ENCODE results near the gene RFX6. TPM values are rescaled to one million over a fixed set of nuclear protein-coding genes. Genes with fewer than 3 reads are reported as not detected.

Gene RFX6
- total RNA-seq, 2 donors from 2014 or later, result 0.22 to 1.2 TPM

DNA sequence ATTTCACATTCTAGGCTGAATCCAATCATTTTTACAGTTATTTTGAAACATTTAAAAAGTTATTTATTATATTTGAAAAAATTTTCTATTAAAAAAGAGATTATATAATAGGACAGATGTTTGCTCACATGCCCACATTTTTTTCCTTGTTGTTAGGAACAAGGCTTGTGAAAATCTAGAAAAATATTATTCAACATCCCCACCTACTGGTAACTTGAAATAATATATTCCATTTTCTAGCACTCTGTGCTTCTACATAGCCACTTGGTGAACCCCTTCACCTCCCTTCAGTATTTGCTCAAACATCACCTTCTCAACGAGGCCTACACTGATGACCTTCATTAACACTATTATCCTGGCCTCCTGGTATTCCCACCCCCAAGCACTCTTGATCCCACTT lies 29.8 kb upstream of the RFX6 start:
- no peak overlapping the region for H3K4me3 ChIP-seq (ENCODE audit: low read length)
- H3K9me3 ChIP-seq (ENCODE audit: control insufficient read depth, low read length), result no peaks in the 10 kb centered on the region
- H3K27me3 ChIP-seq (ENCODE audit: control insufficient read depth, insufficient read depth, low read length, poor library complexity, severe bottlenecking), result no peaks in the 10 kb centered on the region
- DNase-seq, result no peak
- 47 to 50% methylated on average over 1 of the region's 1 CpG for WGBS, 2 experiments (ENCODE audit: insufficient coverage in 1 of 2, insufficient read length in 1 of 2)
- Mint-ChIP-seq H3K4me1 (no peaks in the 10 kb centered on the region), H3K27me3 (ENCODE audit: insufficient read depth) (no peaks in the 10 kb centered on the region), H3K27ac (no peak overlapping the region), H3K9me3 (no peaks in the 10 kb centered on the region), H3K4me3 (no peak overlapping the region), H3K36me3 (ENCODE audit: low read depth) (no peaks in the 10 kb centered on the region)
- TF ChIP-seq, protein P1, sequence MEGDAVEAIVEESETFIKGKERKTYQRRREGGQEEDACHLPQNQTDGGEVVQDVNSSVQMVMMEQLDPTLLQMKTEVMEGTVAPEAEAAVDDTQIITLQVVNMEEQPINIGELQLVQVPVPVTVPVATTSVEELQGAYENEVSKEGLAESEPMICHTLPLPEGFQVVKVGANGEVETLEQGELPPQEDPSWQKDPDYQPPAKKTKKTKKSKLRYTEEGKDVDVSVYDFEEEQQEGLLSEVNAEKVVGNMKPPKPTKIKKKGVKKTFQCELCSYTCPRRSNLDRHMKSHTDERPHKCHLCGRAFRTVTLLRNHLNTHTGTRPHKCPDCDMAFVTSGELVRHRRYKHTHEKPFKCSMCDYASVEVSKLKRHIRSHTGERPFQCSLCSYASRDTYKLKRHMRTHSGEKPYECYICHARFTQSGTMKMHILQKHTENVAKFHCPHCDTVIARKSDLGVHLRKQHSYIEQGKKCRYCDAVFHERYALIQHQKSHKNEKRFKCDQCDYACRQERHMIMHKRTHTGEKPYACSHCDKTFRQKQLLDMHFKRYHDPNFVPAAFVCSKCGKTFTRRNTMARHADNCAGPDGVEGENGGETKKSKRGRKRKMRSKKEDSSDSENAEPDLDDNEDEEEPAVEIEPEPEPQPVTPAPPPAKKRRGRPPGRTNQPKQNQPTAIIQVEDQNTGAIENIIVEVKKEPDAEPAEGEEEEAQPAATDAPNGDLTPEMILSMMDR (conservative IDR thresholded peaks at IDR 0.05), result peak; percentile 65
- H3K9ac ChIP-seq (ENCODE audit: extremely low read depth, low read length, poor library complexity, severe bottlenecking), result no peak overlapping the region
- H3K27ac ChIP-seq (ENCODE audit: low read depth, low read length), result no peak overlapping the region
- H3K36me3 ChIP-seq (ENCODE audit: control insufficient read depth, insufficient read depth, low read length), result no peaks in the 10 kb centered on the region
- H3K4me1 ChIP-seq (ENCODE audit: control insufficient read depth, insufficient read depth, low read length), result no peaks in the 10 kb centered on the region

GRCh38 chr6:116858060-116858459 lies 19.0 kb upstream of the RFX6 start:
- Mint-ChIP-seq H3K9me3 (peaks cover 56% of the 10 kb centered on the region), H3K27me3 (ENCODE audit: insufficient read depth) (no peaks in the 10 kb centered on the region), H3K4me1 (no peaks in the 10 kb centered on the region), H3K4me3 (no peak overlapping the region), H3K27ac (no peak overlapping the region), H3K36me3 (ENCODE audit: low read depth) (no peaks in the 10 kb centered on the region)
- DNase-seq, result no peak
- Histone ChIP-seq H3K4me3 (ENCODE audit: low read length) (no peak overlapping the region), H3K9me3 (ENCODE audit: control insufficient read depth, low read length) (peaks cover 48% of the 10 kb centered on the region), H3K4me1 (ENCODE audit: control insufficient read depth, insufficient read depth, low read length) (no peaks in the 10 kb centered on the region), H3K36me3 (ENCODE audit: control insufficient read depth, insufficient read depth, low read length) (no peaks in the 10 kb centered on the region), H3K27me3 (ENCODE audit: control insufficient read depth, insufficient read depth, low read length, poor library complexity, severe bottlenecking) (no peaks in the 10 kb centered on the region), H3K9ac (ENCODE audit: extremely low read depth, low read length, poor library complexity, severe bottlenecking) (no peak overlapping the region), H3K27ac (ENCODE audit: low read depth, low read length) (no peak overlapping the region)
- TF ChIP-seq, protein P1 (conservative IDR thresholded peaks at IDR 0.05), result no peak

DNA sequence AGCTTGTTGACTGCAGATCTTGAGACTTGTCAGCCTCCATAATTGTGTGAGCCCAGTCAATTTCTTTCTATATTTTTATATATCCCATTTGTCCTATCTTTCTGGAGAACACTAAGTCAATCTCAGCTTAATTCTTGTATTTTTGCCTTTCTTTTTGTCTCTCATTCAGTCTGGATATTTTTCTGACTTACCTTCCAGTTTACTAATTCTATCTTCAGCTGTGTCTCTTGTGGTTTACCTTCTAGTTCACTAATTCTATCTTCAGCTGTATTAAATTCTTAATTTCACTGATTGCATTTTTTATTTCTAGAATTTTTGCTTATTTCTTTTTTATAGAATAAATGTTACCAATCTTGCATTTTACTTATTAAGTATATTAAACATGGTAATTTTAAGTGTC lies 17.8 kb upstream of the RFX6 start:
- no peak overlapping the region for H3K27ac Mint-ChIP-seq
- no peaks in the 10 kb centered on the region for H3K4me1 Mint-ChIP-seq
- H3K36me3 ChIP-seq (ENCODE audit: control insufficient read depth, insufficient read depth, low read length), result no peaks in the 10 kb centered on the region
- TF ChIP-seq, protein P1 (conservative IDR thresholded peaks at IDR 0.05), result no peak
- H3K9me3 Mint-ChIP-seq, result peaks cover 47% of the 10 kb centered on the region
- H3K4me3 Mint-ChIP-seq, result no peak overlapping the region
- H3K27ac ChIP-seq (ENCODE audit: low read depth, low read length), result no peak overlapping the region
- H3K9ac ChIP-seq (ENCODE audit: extremely low read depth, low read length, poor library complexity, severe bottlenecking), result no peak overlapping the region
- H3K27me3 ChIP-seq (ENCODE audit: control insufficient read depth, insufficient read depth, low read length, poor library complexity, severe bottlenecking), result no peaks in the 10 kb centered on the region
- H3K4me1 ChIP-seq (ENCODE audit: control insufficient read depth, insufficient read depth, low read length), result no peaks in the 10 kb centered on the region
- no peak overlapping the region for H3K4me3 ChIP-seq (ENCODE audit: low read length)
- H3K36me3 Mint-ChIP-seq (ENCODE audit: low read depth), result no peaks in the 10 kb centered on the region
- peaks cover 43% of the 10 kb centered on the region for H3K9me3 ChIP-seq (ENCODE audit: control insufficient read depth, low read length)
- no peak for DNase-seq
- no peaks in the 10 kb centered on the region for H3K27me3 Mint-ChIP-seq (ENCODE audit: insufficient read depth)
